ENCODE results near the gene ADH1C.
"Not testable (repeated sequence)": the region's sequence is repeated elsewhere in the genome, so short reads cannot be mapped to it uniquely, and the experiment has no call there.

The ADH1C gene

DNA sequence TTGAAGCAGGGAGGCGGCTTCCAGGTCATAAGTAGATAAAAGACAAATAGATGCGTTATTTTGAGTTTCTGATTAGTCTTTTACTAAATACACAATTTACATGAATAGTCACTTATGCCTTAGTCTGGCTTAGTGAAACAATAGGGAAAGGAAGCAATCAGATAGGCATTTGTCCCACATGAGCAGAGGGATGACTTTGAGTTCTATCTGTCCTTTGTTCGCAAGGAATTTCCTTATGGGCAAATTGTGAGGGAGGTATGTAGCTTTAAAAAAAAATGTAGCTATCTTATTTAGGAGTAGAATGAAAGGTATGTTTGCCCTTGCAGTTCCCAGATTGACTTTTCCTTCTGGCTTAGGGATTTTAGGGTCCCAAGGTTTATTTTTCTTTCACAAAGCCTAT lies 26.3 kb upstream of the ADH1C start:
- in situ Hi-C loops (cut with MboI; ENCODE audit: low sequenced_read_pairs, unreplicated experiment) = no loop called here
- DNase-seq (ENCODE audit: low spot score) = no peak
- TF ChIP-seq, protein P1, sequence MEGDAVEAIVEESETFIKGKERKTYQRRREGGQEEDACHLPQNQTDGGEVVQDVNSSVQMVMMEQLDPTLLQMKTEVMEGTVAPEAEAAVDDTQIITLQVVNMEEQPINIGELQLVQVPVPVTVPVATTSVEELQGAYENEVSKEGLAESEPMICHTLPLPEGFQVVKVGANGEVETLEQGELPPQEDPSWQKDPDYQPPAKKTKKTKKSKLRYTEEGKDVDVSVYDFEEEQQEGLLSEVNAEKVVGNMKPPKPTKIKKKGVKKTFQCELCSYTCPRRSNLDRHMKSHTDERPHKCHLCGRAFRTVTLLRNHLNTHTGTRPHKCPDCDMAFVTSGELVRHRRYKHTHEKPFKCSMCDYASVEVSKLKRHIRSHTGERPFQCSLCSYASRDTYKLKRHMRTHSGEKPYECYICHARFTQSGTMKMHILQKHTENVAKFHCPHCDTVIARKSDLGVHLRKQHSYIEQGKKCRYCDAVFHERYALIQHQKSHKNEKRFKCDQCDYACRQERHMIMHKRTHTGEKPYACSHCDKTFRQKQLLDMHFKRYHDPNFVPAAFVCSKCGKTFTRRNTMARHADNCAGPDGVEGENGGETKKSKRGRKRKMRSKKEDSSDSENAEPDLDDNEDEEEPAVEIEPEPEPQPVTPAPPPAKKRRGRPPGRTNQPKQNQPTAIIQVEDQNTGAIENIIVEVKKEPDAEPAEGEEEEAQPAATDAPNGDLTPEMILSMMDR (IDR thresholded peaks at IDR 0.05; ENCODE audit: borderline replicate concordance, control extremely low read depth, extremely low read depth, insufficient read depth, missing control alignments) = no peak

DNA sequence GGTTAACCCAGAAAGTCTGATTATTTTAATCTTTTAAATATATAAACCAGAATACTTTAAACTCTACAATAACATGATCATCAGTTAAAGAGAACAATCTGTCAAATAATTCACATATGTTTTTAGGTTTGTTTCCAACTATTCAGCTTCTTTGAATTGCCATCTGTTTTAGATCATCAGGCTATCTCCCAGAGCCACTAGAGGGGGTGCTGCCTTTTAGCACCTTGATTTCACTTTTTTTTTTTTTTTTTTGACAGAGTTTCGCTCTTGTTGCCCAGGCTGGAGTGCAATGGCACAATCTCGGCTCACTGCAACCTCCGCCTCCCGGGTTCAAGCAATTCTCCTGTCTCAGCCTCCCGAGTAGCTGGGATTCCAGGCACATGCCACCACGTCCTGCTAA lies 24.8 kb upstream of the ADH1C start:
- in situ Hi-C loops (cut with MboI; ENCODE audit: low sequenced_read_pairs, unreplicated experiment); DNase-seq (ENCODE audit: low spot score): not testable (repeated sequence)

DNA sequence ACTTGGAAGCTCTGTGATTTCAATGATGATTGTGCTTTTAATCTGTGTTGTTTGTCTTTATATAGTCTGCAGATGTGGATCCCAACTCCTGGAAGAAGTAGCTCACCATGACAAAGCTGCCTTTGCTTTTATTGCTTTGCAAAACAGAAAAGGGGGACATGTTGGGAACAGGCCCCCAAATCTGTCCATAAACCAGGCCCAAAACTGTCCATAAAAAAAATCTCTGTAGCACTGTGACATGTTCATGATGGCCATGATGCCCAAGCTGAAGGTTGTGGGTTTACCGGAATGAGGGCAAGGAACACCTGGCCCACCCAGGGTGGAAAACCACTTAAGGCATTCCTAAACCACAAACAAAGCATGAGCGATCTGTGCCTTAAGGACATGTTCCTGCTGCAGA lies 19.9 kb upstream of the ADH1C start:
- DNase-seq (ENCODE audit: low spot score); in situ Hi-C loops (cut with MboI; ENCODE audit: low sequenced_read_pairs, unreplicated experiment): not testable (repeated sequence)

DNA sequence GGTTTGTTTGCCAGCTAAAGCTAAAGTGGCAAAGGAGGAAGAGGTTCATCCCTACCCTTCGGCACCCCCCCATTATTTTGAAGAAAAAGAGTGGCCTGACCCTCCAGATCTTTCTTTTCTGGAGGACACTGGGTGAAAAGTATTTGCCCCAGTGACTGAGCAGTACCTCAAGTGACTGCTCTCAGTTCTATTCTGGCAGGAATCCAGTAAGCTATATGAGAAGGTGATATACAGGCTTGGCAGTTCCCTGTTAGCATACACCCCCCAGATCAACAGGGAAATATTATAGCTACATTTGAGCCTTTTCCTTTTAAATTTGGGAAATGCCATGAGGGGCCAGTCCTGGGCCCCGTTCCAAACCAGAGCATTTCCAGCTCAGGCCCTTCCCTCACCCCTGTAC lies 15.3 kb upstream of the ADH1C start:
- in situ Hi-C loops (cut with MboI; ENCODE audit: low sequenced_read_pairs, unreplicated experiment); DNase-seq (ENCODE audit: low spot score): not testable (repeated sequence)

DNA sequence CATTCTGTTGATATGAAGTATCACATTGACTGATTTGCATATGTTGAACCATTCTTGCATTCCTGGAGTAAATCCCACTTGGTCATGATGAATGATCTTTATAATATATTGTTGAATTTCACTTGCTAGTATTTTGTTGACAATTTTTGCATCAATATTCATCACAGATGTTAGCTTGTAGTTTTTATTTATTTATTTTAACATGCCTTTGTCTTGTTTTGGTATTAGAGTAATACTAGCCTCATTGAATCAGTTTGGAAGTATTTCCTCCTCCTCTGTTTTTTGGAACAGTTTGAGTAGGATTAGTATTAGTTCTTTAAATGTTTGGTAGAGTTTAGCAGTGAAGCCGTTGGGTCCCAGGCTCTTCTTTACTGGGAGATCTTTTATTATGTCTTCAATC lies 13.9 kb upstream of the ADH1C start:
- in situ Hi-C loops (cut with MboI; ENCODE audit: low sequenced_read_pairs, unreplicated experiment) = no loop called here
- DNase-seq (ENCODE audit: low spot score) = no peak
- TF ChIP-seq, protein P1 (IDR thresholded peaks at IDR 0.05; ENCODE audit: borderline replicate concordance, control extremely low read depth, extremely low read depth, insufficient read depth, missing control alignments) = no peak

DNA sequence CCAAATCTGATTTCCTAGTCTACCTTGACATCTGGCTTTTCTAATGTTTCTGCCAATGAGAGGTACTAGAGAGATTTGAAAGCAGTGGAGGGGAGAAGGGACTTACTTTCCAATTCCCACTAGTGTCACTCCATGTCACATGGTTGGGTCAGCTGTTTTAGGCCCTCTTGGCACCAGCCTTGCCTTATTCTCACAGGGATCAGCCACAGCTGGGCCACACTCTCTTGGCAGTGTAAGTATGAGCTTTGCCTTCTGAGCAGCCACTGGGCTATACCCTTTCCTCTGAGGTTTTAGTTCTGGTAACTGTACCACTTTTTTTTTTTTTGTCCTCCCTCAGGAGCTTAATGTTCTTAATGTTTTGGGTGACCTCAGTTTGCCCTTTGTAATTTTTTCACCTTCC lies 10.2 kb upstream of the ADH1C start:
- no peak for DNase-seq (ENCODE audit: low spot score)
- in situ Hi-C loops (cut with MboI; ENCODE audit: low sequenced_read_pairs, unreplicated experiment) = no loop called here

DNA sequence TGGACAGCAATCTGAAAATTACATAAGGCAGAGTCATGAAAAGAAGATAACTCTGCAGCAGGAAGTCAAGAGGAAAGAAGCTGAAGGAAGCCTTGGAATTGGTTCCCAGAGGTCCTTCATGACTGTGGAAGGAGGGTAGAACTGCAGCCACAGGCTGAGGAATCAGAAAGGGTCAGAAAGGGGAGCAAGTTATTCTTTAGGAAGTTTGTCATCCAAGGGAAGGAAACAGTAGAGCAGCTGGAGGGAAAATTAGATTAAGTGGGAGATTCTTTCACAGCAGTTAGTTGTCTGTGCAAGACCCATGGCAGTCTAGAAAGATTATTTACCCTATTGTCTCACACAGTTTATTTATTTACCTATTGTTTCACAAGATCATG lies 9.3 kb upstream of the ADH1C start:
- DNase-seq (ENCODE audit: low spot score) = no peak
- in situ Hi-C loops (cut with MboI; ENCODE audit: low sequenced_read_pairs, unreplicated experiment) = no loop called here
- TF ChIP-seq, protein P1 (IDR thresholded peaks at IDR 0.05; ENCODE audit: borderline replicate concordance, control extremely low read depth, extremely low read depth, insufficient read depth, missing control alignments) = no peak

More for the DNA sequence above, 10.2 kb upstream of the ADH1C start:
- TF ChIP-seq, protein P1 (IDR thresholded peaks at IDR 0.05; ENCODE audit: borderline replicate concordance, control extremely low read depth, extremely low read depth, insufficient read depth, missing control alignments) = no peak

DNA sequence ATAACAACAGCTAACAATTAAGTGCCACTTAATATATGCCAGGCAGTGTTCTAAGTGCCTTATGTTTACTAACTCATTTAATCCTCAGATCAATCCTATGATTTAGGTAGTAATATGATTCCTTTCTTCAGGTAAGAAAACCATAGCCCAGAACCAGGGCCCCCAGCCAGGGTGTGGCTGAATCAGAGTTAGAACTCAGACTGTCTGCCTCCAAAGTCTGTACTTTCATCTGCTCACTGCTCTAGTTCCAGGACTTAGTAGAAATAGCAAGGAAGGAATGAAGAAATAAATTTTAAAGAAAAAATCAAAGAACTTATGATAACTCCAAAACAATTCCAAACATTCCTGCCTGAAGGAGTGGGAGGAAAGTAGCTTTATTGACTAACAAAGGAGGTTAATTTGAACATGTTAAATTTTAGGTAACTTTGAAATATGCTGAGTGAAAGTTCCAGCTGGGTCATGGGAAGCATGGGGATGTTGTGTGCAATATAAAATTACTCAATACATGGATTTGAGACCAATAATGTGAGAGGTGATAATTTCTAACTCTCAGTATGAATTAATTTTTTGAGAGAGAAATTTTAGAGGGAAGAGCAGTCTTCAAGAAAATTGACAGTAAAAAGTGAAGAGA lies 8.8 kb upstream of the ADH1C start:
- in situ Hi-C loops (cut with MboI; ENCODE audit: low sequenced_read_pairs, unreplicated experiment) = no loop called here
- TF ChIP-seq, protein P1 (IDR thresholded peaks at IDR 0.05; ENCODE audit: borderline replicate concordance, control extremely low read depth, extremely low read depth, insufficient read depth, missing control alignments) = no peak
- DNase-seq (ENCODE audit: low spot score) = no peak
